Measurements from ENCODE around the gene LMTK2.

Gene LMTK2

DNA sequence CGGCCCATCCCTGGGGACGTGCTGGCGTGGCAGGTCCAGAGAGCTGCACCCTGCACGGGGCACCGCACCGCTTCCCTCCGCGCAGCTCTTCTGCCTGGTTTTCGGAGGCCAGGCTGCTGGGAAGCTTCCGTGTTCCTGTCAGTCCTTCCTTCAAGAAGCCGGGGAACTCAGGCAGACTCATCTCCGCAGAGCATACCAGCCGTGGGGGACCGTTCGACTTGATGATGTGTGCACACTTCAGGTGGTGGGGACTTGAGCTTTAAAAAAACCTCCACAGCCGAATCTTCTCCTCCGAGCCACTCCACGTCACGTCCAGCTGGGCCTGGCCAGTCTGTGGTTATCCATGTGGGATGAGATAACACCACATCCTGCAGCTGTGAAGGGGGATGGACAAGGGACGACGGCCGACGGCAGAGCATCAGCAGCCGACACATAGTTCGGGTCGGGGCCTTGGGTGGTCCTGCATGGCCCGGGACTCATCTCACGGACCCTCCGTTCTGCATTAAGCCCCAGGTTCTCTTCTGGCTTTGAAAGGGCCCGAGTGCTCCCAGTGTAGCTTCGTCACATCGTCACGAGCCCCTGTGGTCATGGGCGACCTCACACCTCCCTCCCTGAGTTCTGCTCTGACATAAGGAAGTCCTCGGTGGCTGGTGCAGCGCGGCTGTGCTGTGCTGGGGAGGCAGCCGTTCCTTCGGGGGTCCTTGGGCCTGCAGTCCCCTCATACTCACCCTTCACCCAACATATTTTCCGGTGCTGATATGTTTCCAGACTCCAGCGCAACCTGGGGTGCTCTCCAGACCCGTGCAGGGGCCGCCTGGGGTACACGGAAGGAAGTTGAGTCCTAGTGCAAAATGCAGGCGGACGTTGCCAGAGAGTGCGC, 100.0 kb downstream of the LMTK2 start:
- Histone ChIP-seq H3K9me2 (replicated peaks; ENCODE audit: insufficient read depth, low read length) (no peaks in the 10 kb centered on the region), H3K9ac (ENCODE audit: low read length) (no peak overlapping the region), H3K36me3 (ENCODE audit: low read length) (no peaks in the 10 kb centered on the region), H3K79me2 (ENCODE audit: insufficient read depth, low read length) (no peaks in the 10 kb centered on the region), H3K9me3 (ENCODE audit: insufficient read depth, low read length) (no peaks in the 10 kb centered on the region), H3K27ac (ENCODE audit: low read depth, low read length) (no peak overlapping the region), H4K20me1 (ENCODE audit: low read depth, low read length) (peaks cover 13% of the 10 kb centered on the region), H2AFZ (ENCODE audit: low read depth, low read length, severe bottlenecking) (no peak overlapping the region), H3K27me3 (ENCODE audit: low read length) (no peaks in the 10 kb centered on the region), H3K4me2 (ENCODE audit: low read depth, low read length, poor library complexity, severe bottlenecking) (no peak overlapping the region), H3F3A (ENCODE audit: insufficient read depth) (peaks cover 17% of the 10 kb centered on the region), H3K4me3 (ENCODE audit: insufficient read depth, low read length, poor library complexity, severe bottlenecking) (no peak overlapping the region)
- TF ChIP-seq EZH2phosphoT487 (conservative IDR thresholded peaks at IDR 0.05; ENCODE audit: low read length) = no peak
- TF ChIP-seq, protein P1, sequence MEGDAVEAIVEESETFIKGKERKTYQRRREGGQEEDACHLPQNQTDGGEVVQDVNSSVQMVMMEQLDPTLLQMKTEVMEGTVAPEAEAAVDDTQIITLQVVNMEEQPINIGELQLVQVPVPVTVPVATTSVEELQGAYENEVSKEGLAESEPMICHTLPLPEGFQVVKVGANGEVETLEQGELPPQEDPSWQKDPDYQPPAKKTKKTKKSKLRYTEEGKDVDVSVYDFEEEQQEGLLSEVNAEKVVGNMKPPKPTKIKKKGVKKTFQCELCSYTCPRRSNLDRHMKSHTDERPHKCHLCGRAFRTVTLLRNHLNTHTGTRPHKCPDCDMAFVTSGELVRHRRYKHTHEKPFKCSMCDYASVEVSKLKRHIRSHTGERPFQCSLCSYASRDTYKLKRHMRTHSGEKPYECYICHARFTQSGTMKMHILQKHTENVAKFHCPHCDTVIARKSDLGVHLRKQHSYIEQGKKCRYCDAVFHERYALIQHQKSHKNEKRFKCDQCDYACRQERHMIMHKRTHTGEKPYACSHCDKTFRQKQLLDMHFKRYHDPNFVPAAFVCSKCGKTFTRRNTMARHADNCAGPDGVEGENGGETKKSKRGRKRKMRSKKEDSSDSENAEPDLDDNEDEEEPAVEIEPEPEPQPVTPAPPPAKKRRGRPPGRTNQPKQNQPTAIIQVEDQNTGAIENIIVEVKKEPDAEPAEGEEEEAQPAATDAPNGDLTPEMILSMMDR (IDR thresholded peaks at IDR 0.05; ENCODE audit: insufficient read depth, low read length, poor library complexity, severe bottlenecking) = no peak

DNA sequence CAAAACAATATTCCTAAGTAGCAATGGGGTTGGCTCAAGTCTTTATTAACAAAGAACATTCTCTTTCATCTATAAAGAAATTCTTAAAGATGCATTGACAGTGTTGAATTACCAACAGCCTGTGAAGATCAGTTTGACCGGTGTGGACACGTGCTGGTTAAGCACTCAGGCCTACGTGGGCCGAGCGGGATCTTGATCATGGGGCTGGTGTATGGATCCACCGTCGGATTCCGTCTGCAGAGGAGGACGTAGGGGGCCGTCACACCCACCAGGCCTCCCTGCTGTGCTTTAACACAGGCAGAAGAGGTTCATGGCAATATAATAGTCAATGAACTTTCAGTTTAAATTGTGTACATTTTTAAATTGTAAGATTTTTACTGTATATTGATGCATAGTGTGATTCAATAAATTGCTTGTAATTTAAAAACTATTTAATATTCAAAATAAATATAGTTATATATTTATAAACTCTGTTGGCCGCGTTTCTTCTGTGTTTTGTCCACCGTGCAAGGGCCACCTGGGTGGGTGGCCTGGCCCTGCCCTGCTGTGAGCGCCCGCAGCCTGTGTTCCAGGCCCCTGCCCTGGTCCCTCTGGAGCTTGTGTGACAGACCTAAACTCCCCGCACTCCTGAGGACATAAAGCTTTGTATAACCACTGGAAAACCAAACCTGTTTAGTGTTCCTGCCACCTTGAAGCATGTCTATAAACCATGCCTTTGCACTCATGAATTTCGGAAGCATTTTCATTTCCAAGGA, 102.7 kb downstream of the LMTK2 start:
- H3F3A ChIP-seq (ENCODE audit: insufficient read depth) = peaks cover 14% of the 10 kb centered on the region; the same call in 1 of the 2 replicates
- no peak overlapping the region for H3K9ac ChIP-seq (ENCODE audit: low read length)
- no peaks in the 10 kb centered on the region for H4K20me1 ChIP-seq (ENCODE audit: low read depth, low read length)
- H3K27me3 ChIP-seq (ENCODE audit: low read length) = no peaks in the 10 kb centered on the region
- TF ChIP-seq, protein P1 (IDR thresholded peaks at IDR 0.05; ENCODE audit: insufficient read depth, low read length, poor library complexity, severe bottlenecking) = no peak
- no peak for TF ChIP-seq EZH2phosphoT487 (conservative IDR thresholded peaks at IDR 0.05; ENCODE audit: low read length)
- no peaks in the 10 kb centered on the region for H3K9me2 ChIP-seq (replicated peaks; ENCODE audit: insufficient read depth, low read length)
- H2AFZ ChIP-seq (ENCODE audit: low read depth, low read length, severe bottlenecking) = no peak overlapping the region
- no peaks in the 10 kb centered on the region for H3K79me2 ChIP-seq (ENCODE audit: insufficient read depth, low read length)
- no peaks in the 10 kb centered on the region for H3K9me3 ChIP-seq (ENCODE audit: insufficient read depth, low read length)
- no peak overlapping the region for H3K4me3 ChIP-seq (ENCODE audit: insufficient read depth, low read length, poor library complexity, severe bottlenecking)
- H3K4me2 ChIP-seq (ENCODE audit: low read depth, low read length, poor library complexity, severe bottlenecking) = no peak overlapping the region
- no peaks in the 10 kb centered on the region for H3K36me3 ChIP-seq (ENCODE audit: low read length)
- H3K27ac ChIP-seq (ENCODE audit: low read depth, low read length) = no peak overlapping the region

DNA sequence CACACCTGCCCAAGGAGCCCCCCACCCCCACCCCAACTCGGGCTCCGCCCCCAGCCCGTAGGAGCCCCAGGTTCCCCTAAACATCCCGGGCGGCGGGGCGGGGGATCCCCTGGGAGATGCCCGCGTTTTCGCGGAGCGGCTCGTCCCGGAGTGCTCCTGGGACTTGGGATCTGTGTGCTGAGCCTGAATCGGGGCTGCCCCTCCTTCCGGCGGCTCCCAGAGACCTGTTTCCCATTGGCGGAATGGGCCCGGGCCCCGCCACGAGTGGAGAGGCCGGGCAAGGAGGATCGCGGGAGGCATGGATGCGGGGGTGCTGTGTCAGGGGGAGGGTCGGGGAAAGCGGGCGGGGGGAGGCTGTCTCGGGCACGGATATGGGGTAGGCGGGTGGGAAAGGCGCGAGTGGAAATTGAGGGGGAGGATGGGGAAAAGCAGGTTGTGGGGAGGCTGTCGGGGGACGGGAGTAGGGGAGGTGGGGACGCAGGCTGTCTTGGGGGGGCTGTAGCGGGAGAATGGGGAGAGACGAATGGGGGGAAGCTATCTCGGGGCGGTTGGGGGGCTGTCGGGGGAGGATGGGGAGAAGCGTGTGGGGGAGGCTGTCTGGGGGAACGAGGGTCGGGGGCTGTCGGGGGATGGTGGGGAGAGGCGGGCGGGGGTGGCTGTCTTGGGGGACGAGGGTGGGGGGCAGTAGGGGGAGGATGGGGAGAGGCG, 104.0 kb downstream of the LMTK2 start:
- Histone ChIP-seq H3K27ac (ENCODE audit: low read depth, low read length) (no peak overlapping the region), H3K9ac (ENCODE audit: low read length) (no peak overlapping the region), H3K9me3 (ENCODE audit: insufficient read depth, low read length) (no peaks in the 10 kb centered on the region), H3K4me2 (ENCODE audit: low read depth, low read length, poor library complexity, severe bottlenecking) (no peak overlapping the region), H3K4me3 (ENCODE audit: insufficient read depth, low read length, poor library complexity, severe bottlenecking) (no peak overlapping the region), H3K79me2 (ENCODE audit: insufficient read depth, low read length) (no peaks in the 10 kb centered on the region), H4K20me1 (ENCODE audit: low read depth, low read length) (no peaks in the 10 kb centered on the region), H3K27me3 (ENCODE audit: low read length) (no peaks in the 10 kb centered on the region), H3F3A (ENCODE audit: insufficient read depth) (peaks cover 14% of the 10 kb centered on the region; the same call in 1 of the 2 replicates), H3K36me3 (ENCODE audit: low read length) (no peaks in the 10 kb centered on the region), H2AFZ (ENCODE audit: low read depth, low read length, severe bottlenecking) (no peak overlapping the region), H3K9me2 (replicated peaks; ENCODE audit: insufficient read depth, low read length) (no peaks in the 10 kb centered on the region)
- TF ChIP-seq, protein P1 (IDR thresholded peaks at IDR 0.05; ENCODE audit: insufficient read depth, low read length, poor library complexity, severe bottlenecking) = no peak
- no peak for TF ChIP-seq EZH2phosphoT487 (conservative IDR thresholded peaks at IDR 0.05; ENCODE audit: low read length)

Measured in SU-DHL-6 (cell line).